SU-DHL-6 (cell line): ENCODE results near the gene EMC9.

Experiments
- H2AFZ ChIP-seq: fragments of 200-600 bp; sonication (generic); 2 replicates; pipeline ENCODE4 v1.6.1; 2014; ENCODE audit warnings: low read depth, mild to moderate bottlenecking, moderate library complexity, mixed read lengths, antibody characterized with exemption, low read length; ENCODE audit not compliant: severe bottlenecking
- H3F3A ChIP-seq: fragments of 200-600 bp; shearing (Covaris generic); 2 replicates; pipeline ENCODE4 v1.6.0; 2016; ENCODE audit warnings: antibody characterized with exemption, mild to moderate bottlenecking; ENCODE audit not compliant: insufficient read depth
- H3K27ac ChIP-seq: fragments of 200-600 bp; sonication (generic); 2 replicates; pipeline ENCODE4 v1.5.1; 2016; ENCODE audit warnings: low read depth, mild to moderate bottlenecking, low read length, moderate library complexity, mixed read lengths
- H3K27me3 ChIP-seq: fragments of 200-600 bp; sonication (generic), shearing (Covaris generic); 2 replicates; pipeline ENCODE4 v1.6.0; 2014; ENCODE audit warnings: mild to moderate bottlenecking, low read length
- H3K36me3 ChIP-seq: fragments of 200-600 bp; sonication (generic); 2 replicates; pipeline ENCODE4 v1.6.1; 2014; ENCODE audit warnings: mild to moderate bottlenecking, low read length, mixed read lengths
- H3K4me2 ChIP-seq: fragments of 300-600, 200-600 bp; shearing (Covaris generic), sonication (generic); 2 replicates; pipeline ENCODE4 v1.6.0; 2014; ENCODE audit warnings: low read length, low read depth, mild to moderate bottlenecking; ENCODE audit not compliant: poor library complexity, severe bottlenecking
- H3K4me3 ChIP-seq: fragments of 200-600 bp; sonication (generic); 2 replicates; pipeline ENCODE4 v1.5.1; 2014; ENCODE audit warnings: antibody characterized with exemption, low read length, mild to moderate bottlenecking, mixed read lengths; ENCODE audit not compliant: insufficient read depth, poor library complexity, severe bottlenecking
- H3K79me2 ChIP-seq: fragments of 200-600 bp; sonication (generic); 2 replicates; pipeline ENCODE4 v1.6.1; 2014; ENCODE audit warnings: mild to moderate bottlenecking, low read length, moderate library complexity; ENCODE audit not compliant: insufficient read depth
- H3K9ac ChIP-seq: fragments of 200-600 bp; sonication (generic); 2 replicates; pipeline ENCODE4 v1.7.0; 2014; ENCODE audit warnings: mild to moderate bottlenecking, low read length
- H3K9me2 ChIP-seq: fragments of 200-600 bp; sonication (generic); replicated peaks from 2 replicates; pipeline ENCODE4 v1.6.1; 2014; ENCODE audit warnings: low read length; ENCODE audit not compliant: insufficient read depth
- H3K9me3 ChIP-seq: fragments of 200-600 bp; sonication (generic); 2 replicates; pipeline ENCODE4 v1.6.1; 2014; ENCODE audit warnings: low read length, mixed read lengths; ENCODE audit not compliant: insufficient read depth
- H4K20me1 ChIP-seq: fragments of 200-600 bp; sonication (generic); 2 replicates; pipeline ENCODE4 v1.6.1; 2014; ENCODE audit warnings: low read depth, mild to moderate bottlenecking, antibody characterized with exemption, low read length, moderate library complexity, mixed read lengths
- EZH2phosphoT487 ChIP-seq: fragments of 200-600 bp; sonication (generic), shearing (Covaris generic); conservative IDR thresholded peaks from 2 replicates; pipeline ENCODE4 v1.6.1; 2018; ENCODE audit warnings: mild to moderate bottlenecking, antibody characterized with exemption, low read length, moderate library complexity, mixed read lengths
- TF ChIP-seq, protein P1 (sequence below): fragments of 200-600 bp; sonication (generic); IDR thresholded peaks from one replicate; pipeline ENCODE4 v1.5.1; 2017; ENCODE audit warnings: antibody characterized with exemption, mild to moderate bottlenecking, low read length, moderate library complexity; ENCODE audit not compliant: insufficient read depth, poor library complexity, severe bottlenecking

EMC9 gene

DNA sequence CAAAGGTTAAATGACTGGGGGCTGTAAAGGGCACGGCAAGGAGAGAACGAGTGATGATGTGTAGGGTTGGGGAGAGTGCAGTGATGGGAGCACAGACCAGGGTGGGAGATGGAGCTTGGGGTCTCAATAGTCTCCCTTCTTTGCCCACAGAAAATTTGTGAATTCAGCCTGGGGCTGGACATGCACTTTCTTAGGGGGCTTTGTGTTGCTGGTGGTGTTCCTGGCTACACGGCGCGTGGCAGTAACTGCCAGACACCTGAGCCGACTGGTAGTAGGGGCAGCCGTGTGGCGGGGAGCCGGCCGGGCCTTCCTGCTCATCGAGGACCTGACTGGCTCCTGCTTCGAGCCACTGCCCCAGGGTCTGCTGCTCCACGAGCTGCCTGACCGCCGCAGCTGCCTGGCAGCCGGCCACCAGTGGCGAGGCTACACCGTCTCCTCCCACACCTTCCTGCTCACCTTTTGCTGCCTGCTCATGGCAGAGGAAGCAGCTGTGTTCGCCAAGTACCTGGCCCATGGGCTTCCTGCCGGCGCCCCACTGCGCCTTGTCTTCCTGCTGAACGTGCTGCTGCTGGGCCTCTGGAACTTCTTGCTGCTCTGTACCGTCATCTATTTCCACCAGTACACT lies 9.2 kb downstream of the EMC9 start:
- H3K4me2 ChIP-seq, result no peak overlapping the region
- H3K27ac ChIP-seq, result no peak overlapping the region

DNA sequence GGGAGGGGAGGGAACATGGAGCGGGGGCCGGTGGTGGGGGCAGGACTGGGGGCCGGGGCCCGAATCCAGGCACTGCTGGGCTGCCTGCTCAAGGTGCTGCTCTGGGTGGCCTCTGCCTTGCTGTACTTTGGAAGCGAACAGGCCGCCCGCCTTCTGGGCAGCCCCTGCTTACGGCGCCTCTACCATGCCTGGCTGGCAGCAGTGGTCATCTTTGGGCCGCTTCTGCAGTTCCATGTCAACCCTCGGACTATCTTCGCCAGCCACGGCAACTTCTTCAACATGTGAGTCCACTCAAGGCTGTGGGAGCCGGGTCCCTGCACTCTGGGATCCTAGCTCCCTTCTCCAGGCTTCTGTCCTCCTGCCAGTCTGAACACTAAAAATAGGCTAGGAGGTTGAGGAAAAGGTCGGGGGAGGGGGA lies 9.8 kb downstream of the EMC9 start:
- no peaks in the 10 kb centered on the region for H4K20me1 ChIP-seq
- H3K4me2 ChIP-seq, result no peak overlapping the region

More for the DNA sequence above, 9.2 kb downstream of the EMC9 start:
- Histone ChIP-seq H3K4me3 (no peak overlapping the region), H3K9me2 (no peaks in the 10 kb centered on the region), H3K36me3 (no peaks in the 10 kb centered on the region), H3F3A (peaks cover 12% of the 10 kb centered on the region), H3K9me3 (no peaks in the 10 kb centered on the region), H4K20me1 (no peaks in the 10 kb centered on the region), H3K79me2 (no peaks in the 10 kb centered on the region), H2AFZ (no peak overlapping the region), H3K27me3 (no peaks in the 10 kb centered on the region), H3K9ac (no peak overlapping the region)
- no peak for TF ChIP-seq EZH2phosphoT487
- TF ChIP-seq, protein P1, sequence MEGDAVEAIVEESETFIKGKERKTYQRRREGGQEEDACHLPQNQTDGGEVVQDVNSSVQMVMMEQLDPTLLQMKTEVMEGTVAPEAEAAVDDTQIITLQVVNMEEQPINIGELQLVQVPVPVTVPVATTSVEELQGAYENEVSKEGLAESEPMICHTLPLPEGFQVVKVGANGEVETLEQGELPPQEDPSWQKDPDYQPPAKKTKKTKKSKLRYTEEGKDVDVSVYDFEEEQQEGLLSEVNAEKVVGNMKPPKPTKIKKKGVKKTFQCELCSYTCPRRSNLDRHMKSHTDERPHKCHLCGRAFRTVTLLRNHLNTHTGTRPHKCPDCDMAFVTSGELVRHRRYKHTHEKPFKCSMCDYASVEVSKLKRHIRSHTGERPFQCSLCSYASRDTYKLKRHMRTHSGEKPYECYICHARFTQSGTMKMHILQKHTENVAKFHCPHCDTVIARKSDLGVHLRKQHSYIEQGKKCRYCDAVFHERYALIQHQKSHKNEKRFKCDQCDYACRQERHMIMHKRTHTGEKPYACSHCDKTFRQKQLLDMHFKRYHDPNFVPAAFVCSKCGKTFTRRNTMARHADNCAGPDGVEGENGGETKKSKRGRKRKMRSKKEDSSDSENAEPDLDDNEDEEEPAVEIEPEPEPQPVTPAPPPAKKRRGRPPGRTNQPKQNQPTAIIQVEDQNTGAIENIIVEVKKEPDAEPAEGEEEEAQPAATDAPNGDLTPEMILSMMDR, result no peak

DNA sequence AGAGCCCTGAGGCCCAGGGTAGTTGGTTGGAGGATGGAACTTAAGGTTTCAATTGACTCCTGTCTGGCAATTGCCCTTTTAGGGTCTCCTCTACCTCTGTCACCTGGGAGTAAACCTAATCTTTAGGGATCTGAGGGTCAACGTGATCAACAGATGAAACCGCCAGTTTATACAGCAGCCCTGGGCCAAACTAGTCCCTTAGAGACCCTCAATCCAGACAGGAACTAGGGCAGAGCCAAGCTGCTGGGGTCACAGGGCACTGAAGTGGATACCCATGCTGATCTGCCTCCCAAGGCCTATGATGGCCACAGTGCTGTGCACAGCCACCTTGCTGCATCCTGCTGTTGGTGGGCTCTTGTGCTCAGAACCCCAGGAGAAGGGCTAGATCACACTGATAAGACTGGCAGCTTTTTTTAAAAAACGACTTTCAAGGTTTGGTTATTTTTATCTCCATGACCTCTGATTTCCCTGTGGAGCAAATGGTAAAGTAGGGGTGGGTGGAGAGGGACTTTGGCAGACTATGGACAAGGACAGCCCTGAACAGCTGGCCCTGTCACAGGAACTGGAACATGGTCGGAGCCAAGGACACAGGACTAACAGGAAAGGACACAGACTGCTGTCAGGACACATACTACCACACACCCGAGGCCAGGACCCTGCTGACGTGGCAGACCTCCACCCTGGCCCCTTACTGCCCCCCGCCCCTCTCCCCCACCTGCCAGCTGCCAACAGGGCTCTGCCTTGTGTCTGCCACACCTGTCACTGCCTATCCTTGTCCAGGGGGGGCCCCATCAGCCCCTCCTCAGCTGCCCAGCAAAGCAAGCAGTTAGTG lies 10.5 kb downstream of the EMC9 start:
- H3K9me2 ChIP-seq, result no peaks in the 10 kb centered on the region
- peaks cover 5% of the 10 kb centered on the region for H3F3A ChIP-seq
- H3K27ac ChIP-seq, result no peak overlapping the region
- no peak overlapping the region for H3K9ac ChIP-seq
- no peak overlapping the region for H2AFZ ChIP-seq
- H3K79me2 ChIP-seq, result no peaks in the 10 kb centered on the region
- H3K4me3 ChIP-seq, result no peak overlapping the region
- H3K4me2 ChIP-seq, result no peak overlapping the region
- H3K9me3 ChIP-seq, result no peaks in the 10 kb centered on the region
- TF ChIP-seq, protein P1, result no peak
- H4K20me1 ChIP-seq, result no peaks in the 10 kb centered on the region
- H3K27me3 ChIP-seq, result no peaks in the 10 kb centered on the region
- no peaks in the 10 kb centered on the region for H3K36me3 ChIP-seq

More for the DNA sequence above, 9.8 kb downstream of the EMC9 start:
- Histone ChIP-seq H3K4me3 (no peak overlapping the region), H3K36me3 (no peaks in the 10 kb centered on the region), H3K27ac (no peak overlapping the region), H2AFZ (no peak overlapping the region), H3K27me3 (no peaks in the 10 kb centered on the region), H3K9ac (no peak overlapping the region), H3K9me2 (no peaks in the 10 kb centered on the region), H3K9me3 (no peaks in the 10 kb centered on the region), H3F3A (peaks cover 6% of the 10 kb centered on the region), H3K79me2 (no peaks in the 10 kb centered on the region)
- TF ChIP-seq, protein P1, result no peak
- TF ChIP-seq EZH2phosphoT487, result no peak
